Common myeloid progenitor, CD34-positive (primary cell): ENCODE measurements around the gene IGSF6.
"Not testable (repeated sequence)": the region's sequence is repeated elsewhere in the genome, so short reads cannot be mapped to it uniquely, and the experiment has no call there.

Experiments
- CTCF ChIA-PET: fragments of 350-600 bp; sonication (Branson Sonifier 250); formaldehyde crosslinking; loops from one replicate; lab custom pipeline; 2021; ENCODE audit warnings: antibody characterized with exemption; lab: Charles Lee
- POLR2A ChIA-PET: fragments of 350-600 bp; sonication (Branson Sonifier 250); formaldehyde crosslinking; loops from one replicate; lab custom pipeline; 2021; ENCODE audit warnings: antibody characterized with exemption; lab: Charles Lee
- DNase-seq, 3 donors: peaks; one replicate each; pipeline versions ENCODE4 v3.0.0 to v3.0.0-alpha.2; 2013
- H3K27ac ChIP-seq, 2 experiments: 1 replicate in 1 of 2; 2 replicates in 1 of 2; pipeline ENCODE4 v1.7.0; 2013; ENCODE audit warnings: inconsistent platforms in 2 of 2, low read length in 2 of 2, mild to moderate bottlenecking in 2 of 2, low read depth in 1 of 2, moderate library complexity in 1 of 2; ENCODE audit not compliant: severe bottlenecking in 2 of 2, insufficient read depth in 1 of 2, poor library complexity in 1 of 2
- H3K27me3 ChIP-seq, 5 experiments: replicated peaks in 2 of 5; 1 replicate in 3 of 5; 2 replicates in 2 of 5; pipeline versions ENCODE4 v1.6.1 to v1.7.0; 2013; ENCODE audit warnings: low read length in 4 of 5, mild to moderate bottlenecking in 2 of 5, moderate library complexity in 2 of 5, inconsistent platforms in 1 of 5; ENCODE audit not compliant: insufficient read depth in 5 of 5, control insufficient read depth in 4 of 5
- H3K36me3 ChIP-seq, 4 experiments: 1 replicate in 2 of 4; 2 replicates in 2 of 4; pipeline versions ENCODE4 v1.6.1 to v1.7.0; 2013; ENCODE audit warnings: low read length in 3 of 4, control low read depth in 1 of 4, mild to moderate bottlenecking in 1 of 4; ENCODE audit not compliant: control insufficient read depth in 4 of 4, insufficient read depth in 4 of 4
- H3K4me1 ChIP-seq, 4 experiments: 1 replicate in 3 of 4; 2 replicates in 1 of 4; pipeline versions ENCODE4 v1.6.1 to v1.7.1; 2013; ENCODE audit warnings: low read length in 3 of 4, mild to moderate bottlenecking in 3 of 4, control low read depth in 1 of 4, inconsistent platforms in 1 of 4, moderate library complexity in 1 of 4; ENCODE audit not compliant: control insufficient read depth in 4 of 4, insufficient read depth in 4 of 4; ENCODE audit errors: control extremely low read depth in 1 of 4
- H3K4me3 ChIP-seq, 7 experiments: 1 replicate in 4 of 7; 2 replicates in 3 of 7; pipeline versions ENCODE4 v1.5.1 to v1.7.0; 2013; ENCODE audit warnings: mild to moderate bottlenecking in 7 of 7, low read length in 6 of 7, moderate library complexity in 6 of 7, inconsistent platforms in 2 of 7, low read depth in 2 of 7, control low read depth in 1 of 7; ENCODE audit not compliant: insufficient read depth in 4 of 7, control insufficient read depth in 1 of 7; ENCODE audit errors: extremely low read depth in 1 of 7
- H3K9me3 ChIP-seq, 5 experiments: 1 replicate in 4 of 5; 2 replicates in 1 of 5; pipeline versions ENCODE4 v1.6.1 to v1.7.1; 2013; ENCODE audit warnings: low read length in 4 of 5, mild to moderate bottlenecking in 2 of 5, inconsistent platforms in 1 of 5, low read depth in 1 of 5, moderate library complexity in 1 of 5; ENCODE audit not compliant: control insufficient read depth in 4 of 5, insufficient read depth in 2 of 5; ENCODE audit errors: control extremely low read depth in 1 of 5
- WGBS: methylation state at CpG from one replicate; pipeline ENCODE4 v1.1.5; 2013; ENCODE audit not compliant: insufficient coverage; 5-methylcytosine and 5-hydroxymethylcytosine counted together

IGSF6 gene

DNA sequence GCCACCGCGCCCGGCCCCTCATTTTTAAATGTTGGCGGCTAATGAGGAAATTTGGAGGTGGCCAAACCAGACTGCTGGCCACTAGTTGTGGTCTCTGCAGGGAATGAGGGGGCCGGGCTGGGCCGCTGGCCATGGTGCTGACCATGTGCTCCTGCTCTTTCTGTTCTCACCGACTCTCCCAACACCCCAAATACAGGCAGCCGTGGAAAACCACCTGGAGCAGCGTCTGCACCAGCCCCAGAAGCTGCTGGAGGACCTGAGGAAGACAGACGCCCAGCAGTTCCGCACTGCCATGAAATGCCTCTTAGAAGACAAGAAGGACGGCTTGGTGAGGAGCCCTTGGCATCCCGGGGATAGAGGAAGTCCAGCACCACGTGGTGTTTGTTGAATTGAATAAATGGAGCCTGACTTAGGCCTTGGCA is 32.6 kb upstream of the IGSF6 start:
- no peaks in the 10 kb centered on the region for H3K4me1 ChIP-seq
- 52% methylated on average over 10 of the region's 14 CpGs for WGBS
- H3K36me3 ChIP-seq, result no peaks in the 10 kb centered on the region
- POLR2A ChIA-PET, result no interaction called here
- H3K9me3 ChIP-seq, result peaks cover 0 to 5% (median 0%) of the 10 kb centered on the region in 5 experiments
- peak in 1 of 3 donors; percentile 8 for DNase-seq
- no peak overlapping the region for H3K27ac ChIP-seq
- peaks cover 0 to 4% (median 3%) of the 10 kb centered on the region in 5 experiments for H3K27me3 ChIP-seq
- CTCF ChIA-PET, result no interaction called here
- no peak overlapping the region for H3K4me3 ChIP-seq

DNA sequence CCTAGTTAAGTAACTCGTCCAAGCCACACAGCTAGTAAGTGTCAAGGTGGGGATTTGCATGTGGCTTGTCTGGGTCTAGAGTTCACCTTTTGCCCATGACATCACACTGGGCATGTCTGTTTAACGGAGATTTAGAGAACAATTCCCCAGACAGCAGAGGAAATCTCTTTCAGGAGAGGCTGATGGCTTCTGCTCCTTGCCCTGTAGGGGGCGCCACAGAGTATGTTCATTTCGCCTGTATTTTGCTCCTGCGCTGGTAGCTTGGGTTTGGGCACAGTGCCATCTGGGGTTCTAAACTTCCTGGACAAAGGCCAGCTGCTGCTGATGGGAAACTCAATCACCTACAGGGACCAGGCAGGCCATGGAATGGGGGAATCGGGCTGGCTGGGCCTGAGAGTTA is 31.8 kb upstream of the IGSF6 start:
- peaks cover 0 to 4% (median under 1%) of the 10 kb centered on the region in 5 experiments for H3K27me3 ChIP-seq
- 24% methylated on average over 5 of the region's 6 CpGs for WGBS
- peaks cover 0 to 5% (median 0%) of the 10 kb centered on the region in 5 experiments for H3K9me3 ChIP-seq
- no peak overlapping the region for H3K4me3 ChIP-seq
- no peaks in the 10 kb centered on the region for H3K4me1 ChIP-seq
- ChIA-PET CTCF (no interaction called here), POLR2A (no interaction called here)
- H3K27ac ChIP-seq, result no peak overlapping the region
- H3K36me3 ChIP-seq, result no peaks in the 10 kb centered on the region
- DNase-seq, result peak; percentile 27 to 49 (median 49)

DNA sequence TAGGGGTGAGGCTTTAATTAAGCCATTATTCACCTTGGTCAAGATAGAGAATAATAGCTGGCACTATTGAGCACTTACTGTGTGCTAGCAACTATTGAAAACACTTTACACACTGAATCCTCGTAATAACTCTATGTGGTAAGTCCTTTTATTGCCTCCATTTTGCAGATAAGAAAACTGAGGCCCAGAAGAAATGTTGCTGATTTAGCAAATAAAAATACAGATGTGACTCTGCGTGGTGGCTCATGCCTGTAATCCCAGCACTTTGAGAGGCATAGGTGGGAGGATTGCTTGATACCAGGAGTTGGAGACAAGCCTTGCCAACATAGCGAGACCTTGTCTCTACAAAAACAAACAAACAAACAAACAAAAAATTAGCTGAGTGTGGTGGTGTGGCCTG is 30.8 kb upstream of the IGSF6 start:
- CTCF ChIA-PET, result interaction anchor here (1.3 kb wide), 1 partner anchor 10 kb away, joined by 4 read pairs; no protein-coding TSS in a partner anchor
- Histone ChIP-seq H3K9me3 (peaks cover 0 to under 1% (median 0%) of the 10 kb centered on the region in 5 experiments), H3K4me1 (no peaks in the 10 kb centered on the region), H3K4me3 (no peak overlapping the region), H3K27ac (no peak overlapping the region), H3K27me3 (peaks cover 0 to 4% (median 0%) of the 10 kb centered on the region in 5 experiments), H3K36me3 (no peaks in the 10 kb centered on the region)
- POLR2A ChIA-PET, result no interaction called here
- WGBS, result 93% methylated on average over 2 of the region's 3 CpGs
- DNase-seq, result no peak

DNA sequence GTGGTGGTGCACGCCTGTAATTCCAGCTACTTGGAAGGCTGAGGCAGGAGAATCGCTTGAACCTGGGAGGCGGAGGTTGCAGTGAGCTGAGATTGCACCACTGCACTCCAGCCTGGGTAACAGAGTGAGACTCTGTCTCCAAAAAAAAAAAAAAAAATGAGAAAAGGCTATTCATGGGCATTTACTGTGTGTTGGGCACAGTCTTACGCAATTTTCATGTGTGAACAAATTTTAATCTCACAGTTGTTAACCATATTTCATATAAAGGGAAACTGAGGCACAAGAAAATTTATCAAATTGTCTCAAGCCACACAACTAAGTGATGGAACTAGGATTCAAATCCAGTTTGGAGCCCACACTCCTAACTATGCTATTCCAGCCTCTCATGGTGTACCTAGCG is 28.3 kb upstream of the IGSF6 start:
- POLR2A ChIA-PET, H3K36me3 ChIP-seq, DNase-seq, H3K4me1 ChIP-seq, H3K27ac ChIP-seq, H3K9me3 ChIP-seq, H3K27me3 ChIP-seq, H3K4me3 ChIP-seq: not testable (repeated sequence)
- CTCF ChIA-PET, result interaction anchor here (1.6 kb wide), 1 partner anchor 28 kb away, joined by 5 read pairs; no protein-coding TSS in a partner anchor
- 100% methylated on average over 3 of the region's 5 CpGs for WGBS

DNA sequence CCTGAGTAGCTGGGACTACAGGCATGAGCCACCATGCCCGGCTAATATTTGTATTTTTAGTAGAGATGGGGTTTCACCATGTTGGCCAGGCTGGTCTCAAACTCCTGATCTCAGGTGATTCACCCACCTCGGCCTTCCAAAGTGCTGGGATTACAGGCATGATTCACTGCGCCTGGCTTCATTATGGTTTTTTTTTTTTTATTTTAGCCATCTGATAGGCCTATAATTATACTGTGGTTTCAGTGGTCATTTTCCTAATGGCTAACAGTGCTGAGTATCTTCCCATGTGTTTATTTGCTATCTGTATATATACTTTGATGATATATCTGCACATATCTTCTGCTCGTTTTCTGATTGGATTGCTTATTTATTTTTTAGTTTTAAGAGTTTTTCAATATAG is 22.0 kb upstream of the IGSF6 start:
- H3K9me3 ChIP-seq, H3K4me3 ChIP-seq, H3K4me1 ChIP-seq, H3K27ac ChIP-seq, H3K36me3 ChIP-seq, H3K27me3 ChIP-seq, DNase-seq, POLR2A ChIA-PET: not testable (repeated sequence)
- CTCF ChIA-PET, result interaction anchor here (1.2 kb wide), 1 partner anchor 21 kb away, joined by 3 read pairs; no protein-coding TSS in a partner anchor
- WGBS, result 83% methylated on average over 1 of the region's 4 CpGs

DNA sequence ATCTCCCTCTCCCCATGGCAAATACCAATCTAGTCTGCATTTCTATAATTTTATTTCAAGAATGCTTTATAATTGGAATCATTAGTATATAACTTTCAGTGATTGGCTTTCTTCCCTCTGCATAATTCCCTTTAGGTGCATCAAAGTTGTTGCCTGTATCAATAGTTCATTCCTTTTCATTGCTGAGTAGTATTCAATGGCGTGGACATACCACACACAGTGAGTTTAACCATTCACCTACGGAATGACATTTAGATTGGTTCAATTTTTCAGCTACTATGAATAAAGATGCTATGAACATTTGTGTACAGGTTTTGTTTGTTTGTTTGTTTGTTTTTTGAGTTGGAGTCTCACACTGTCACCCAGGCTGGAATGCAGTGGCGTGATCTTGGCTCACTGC is 21.1 kb upstream of the IGSF6 start:
- Histone ChIP-seq H3K4me3 (no peak overlapping the region), H3K27me3 (peaks cover 0 to 6% (median 0%) of the 10 kb centered on the region in 5 experiments), H3K36me3 (no peaks in the 10 kb centered on the region), H3K4me1 (no peaks in the 10 kb centered on the region), H3K9me3 (peaks cover 0 to 6% (median 0%) of the 10 kb centered on the region in 5 experiments), H3K27ac (no peak overlapping the region)
- POLR2A ChIA-PET, result no interaction called here
- no CpG with 5 or more reads among the region's 3 CpGs for WGBS
- CTCF ChIA-PET, result interaction anchor here (1.2 to 1.3 kb wide), 2 partner anchors 16 to 22 kb away, joined by 3 read pairs; no protein-coding TSS in a partner anchor
- DNase-seq, result no peak

DNA sequence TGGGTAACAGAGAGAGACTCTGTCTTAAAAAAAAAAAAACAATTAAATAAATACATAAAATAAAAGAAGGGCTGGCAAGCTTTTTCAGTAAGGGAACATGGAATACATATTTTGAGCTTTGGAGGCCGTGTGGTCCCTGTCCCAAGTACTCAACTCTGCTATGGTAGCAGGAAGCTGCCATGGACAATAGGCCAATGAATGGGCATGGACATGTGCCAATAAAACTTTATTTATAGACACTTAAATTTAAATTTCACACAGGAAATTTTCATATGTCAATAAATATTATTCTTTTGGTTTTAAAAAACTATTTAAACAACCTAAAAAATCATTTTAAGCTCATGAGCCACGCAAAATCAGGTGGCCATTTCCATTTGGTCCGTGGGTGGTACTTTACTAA is 15.2 kb upstream of the IGSF6 start:
- CTCF ChIA-PET, result interaction anchor here (2.2 kb wide), 1 partner anchor 10 kb away, joined by 7 read pairs; no protein-coding TSS in a partner anchor

More for the DNA sequence above, 15.2 kb upstream of the IGSF6 start:
- Histone ChIP-seq H3K4me3 (no peak overlapping the region), H3K4me1 (peaks cover 0 to 6% (median 4%) of the 10 kb centered on the region in 4 experiments), H3K27ac (no peak overlapping the region), H3K9me3 (no peaks in the 10 kb centered on the region), H3K36me3 (no peaks in the 10 kb centered on the region), H3K27me3 (peaks cover 0 to 10% (median 0%) of the 10 kb centered on the region in 5 experiments)
- POLR2A ChIA-PET, result no interaction called here
- no peak for DNase-seq
- 94% methylated on average over 2 of the region's 3 CpGs for WGBS
